Prostate gland (tissue), 2 donors: ENCODE measurements around the gene AAMDC.
"Not testable (repeated sequence)": the region's sequence is repeated elsewhere in the genome, so short reads cannot be mapped to it uniquely, and the experiment has no call there.

Experiments used
- CTCF ChIP-seq, 4 experiments: fragments of 200-600 bp in 2 of 4; fragments of 450-650 bp in 2 of 4; sonication (generic) in 2 of 4; IDR thresholded peaks; 1 replicate in 3 of 4; 2 replicates in 1 of 4; pipeline ENCODE4 v1.5.1; 2016 to 2019; ENCODE audit warnings: antibody characterized with exemption in 4 of 4, mild to moderate bottlenecking in 2 of 4, moderate library complexity in 2 of 4
- POLR2A ChIP-seq: fragments of 450-650 bp; IDR thresholded peaks from one replicate; pipeline ENCODE4 v1.6.1; 2016; ENCODE audit warnings: antibody characterized with exemption, mild to moderate bottlenecking
- POLR2AphosphoS5 ChIP-seq: sonication (generic); formaldehyde crosslinking; IDR thresholded peaks from one replicate; pipeline ENCODE4 v1.6.1; 2017; ENCODE audit warnings: antibody characterized with exemption

- TF ChIP-seq CTCF (IDR thresholded peaks at IDR 0.05); POLR2A; POLR2AphosphoS5: not testable (repeated sequence)
These were observed 69.2 kb downstream of the AAMDC start for GRCh38 chr11:77890100-77890614.
